Measurements from ENCODE around the gene PIPOX. TPM values are rescaled to one million over a fixed set of nuclear protein-coding genes. Genes with fewer than 3 reads are reported as not detected.

Gene PIPOX
- total and polyA plus RNA-seq, 7 experiments from 2014 or later: 0.27 to 6.4 (median 4.2) TPM

DNA sequence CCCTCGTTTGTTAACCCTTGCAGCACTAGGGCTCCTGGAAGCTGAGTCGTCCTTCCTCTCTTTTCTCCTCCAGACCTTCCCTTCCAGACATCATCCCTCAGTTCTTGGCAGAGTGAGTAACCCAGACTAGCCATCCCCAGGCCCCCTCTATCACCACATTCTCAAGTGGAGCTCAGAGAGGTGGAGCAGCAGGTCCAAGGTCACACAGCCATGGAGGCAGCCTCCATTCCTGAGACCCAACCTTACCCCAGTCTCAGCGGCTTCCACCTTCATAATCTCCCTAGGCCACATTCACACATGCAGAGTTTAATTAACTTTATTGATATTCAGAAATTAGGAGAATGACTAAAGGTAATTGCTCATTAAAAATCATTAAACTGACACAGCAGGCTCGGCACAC, 40.1 kb upstream of the PIPOX start:
- intact Hi-C loops (cut with micrococcal nuclease): no loop called here
- H3K4me1 ChIP-seq (ENCODE audit: control insufficient read depth in 2 of 2, insufficient read depth in 2 of 2, low read length in 2 of 2): no peaks in the 10 kb centered on the region
- H3K9me3 ChIP-seq (ENCODE audit: control insufficient read depth in 2 of 3, low read length in 3 of 3): no peaks in the 10 kb centered on the region
- POLR2A ChIA-PET: no interaction called here
- Mint-ChIP-seq H3K36me3 (peaks cover 0 to 5% (median 3%) of the 10 kb centered on the region in 5 donors), H3K9me3 (peaks cover 0 to 5% (median 0%) of the 10 kb centered on the region in 11 donors), H3K4me3 (no peak overlapping the region), H3K27ac (no peak overlapping the region), H3K27me3 (peaks cover 36 to 55% (median 47%) of the 10 kb centered on the region in 5 donors), H3K4me1 (peaks cover 0 to 6% (median 2%) of the 10 kb centered on the region in 7 donors)
- ATAC-seq: no peak
- DNase-seq: no peak
- H3K27ac ChIP-seq (ENCODE audit: low read depth, low read length): no peak overlapping the region
- CTCF ChIA-PET: no interaction called here
- no peaks in the 10 kb centered on the region for H3K36me3 ChIP-seq (ENCODE audit: control insufficient read depth in 2 of 3, insufficient read depth in 3 of 3, low read length in 3 of 3)
- peaks cover 0 to 16% of the 10 kb centered on the region in 2 donors for H3K27me3 ChIP-seq (ENCODE audit: control insufficient read depth in 2 of 2, insufficient read depth in 2 of 2, low read length in 2 of 2)
- H3K4me3 ChIP-seq (ENCODE audit: low read length): no peak overlapping the region

DNA sequence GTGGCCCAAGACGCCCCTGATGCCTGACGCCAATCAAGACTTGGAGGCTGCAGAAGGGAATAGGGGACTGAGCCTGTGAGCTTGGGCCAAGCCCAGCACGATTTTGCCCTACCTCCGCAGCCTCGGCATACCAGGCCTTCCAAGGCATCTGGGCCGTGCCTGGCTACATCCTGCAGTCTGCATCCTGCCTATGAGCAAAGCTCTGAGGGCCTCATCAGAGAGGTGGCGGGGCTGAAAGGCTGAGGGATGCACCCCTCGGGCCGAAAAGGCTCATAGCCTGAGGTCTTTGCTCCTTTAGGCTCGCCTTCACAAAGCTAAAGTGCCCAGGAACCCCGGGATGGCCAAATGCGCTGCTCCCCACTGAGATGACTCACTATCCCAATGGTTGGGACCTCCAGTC, 39.7 kb upstream of the PIPOX start:
- H3K4me1 ChIP-seq (ENCODE audit: control insufficient read depth in 2 of 2, insufficient read depth in 2 of 2, low read length in 2 of 2): no peaks in the 10 kb centered on the region
- H3K27me3 Mint-ChIP-seq: peaks cover 39 to 56% (median 51%) of the 10 kb centered on the region in 5 donors
- ChIA-PET POLR2A (no interaction called here), CTCF (no interaction called here)
- no peak overlapping the region for H3K4me3 ChIP-seq (ENCODE audit: low read length)
- no peak for DNase-seq
- peaks cover 0 to 6% (median 2%) of the 10 kb centered on the region in 7 donors for H3K4me1 Mint-ChIP-seq
- H3K27ac ChIP-seq (ENCODE audit: low read depth, low read length): no peak overlapping the region
- peaks cover 0 to 16% of the 10 kb centered on the region in 2 donors for H3K27me3 ChIP-seq (ENCODE audit: control insufficient read depth in 2 of 2, insufficient read depth in 2 of 2, low read length in 2 of 2)
- intact Hi-C loops (cut with micrococcal nuclease): no loop called here
- ATAC-seq: no peak
- H3K9me3 Mint-ChIP-seq: peaks cover 0 to 5% (median 0%) of the 10 kb centered on the region in 11 donors
- H3K27ac Mint-ChIP-seq: no peak overlapping the region
- H3K36me3 Mint-ChIP-seq: peaks cover 0 to 5% (median 3%) of the 10 kb centered on the region in 5 donors
- no peak overlapping the region for H3K4me3 Mint-ChIP-seq
- no peaks in the 10 kb centered on the region for H3K36me3 ChIP-seq (ENCODE audit: control insufficient read depth in 2 of 3, insufficient read depth in 3 of 3, low read length in 3 of 3)
- H3K9me3 ChIP-seq (ENCODE audit: control insufficient read depth in 2 of 3, low read length in 3 of 3): no peaks in the 10 kb centered on the region

DNA sequence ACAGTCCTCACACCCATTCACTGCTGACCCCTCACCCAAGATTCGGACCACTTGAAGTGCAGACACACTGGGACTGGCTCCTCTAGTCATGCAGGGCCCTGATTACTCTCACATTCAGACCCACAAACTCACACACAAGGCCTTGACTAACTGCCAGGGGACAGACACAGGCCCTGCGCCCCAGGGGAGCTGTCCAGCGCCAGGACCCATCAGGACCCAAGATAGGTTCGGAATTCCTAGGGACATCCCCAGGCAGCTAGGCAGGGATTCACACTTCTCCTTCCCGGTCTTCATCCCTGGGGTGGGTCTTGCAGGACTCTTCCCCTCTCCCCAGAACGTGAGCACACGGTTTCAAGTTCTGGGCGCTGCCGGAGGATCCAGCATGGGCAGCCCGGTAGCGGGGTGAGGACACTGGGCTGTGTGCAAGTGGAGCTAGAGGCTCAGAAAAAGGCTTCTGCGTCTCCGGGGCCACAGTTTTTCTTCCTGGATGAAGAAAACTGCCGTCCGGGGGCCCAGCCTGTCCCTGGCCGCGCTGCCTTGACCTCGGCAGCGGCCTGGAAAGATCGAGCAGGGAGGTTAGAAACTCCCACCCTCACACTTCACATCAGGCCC, 38.8 kb upstream of the PIPOX start:
- peaks cover 0 to 5% (median 4%) of the 10 kb centered on the region in 5 donors for H3K36me3 Mint-ChIP-seq
- H3K27me3 Mint-ChIP-seq: peaks cover 42 to 59% (median 54%) of the 10 kb centered on the region in 5 donors
- H3K4me3 Mint-ChIP-seq: peak overlapping the region in 1 of 10 donors; percentile 65
- H3K9me3 ChIP-seq (ENCODE audit: control insufficient read depth in 2 of 3, low read length in 3 of 3): no peaks in the 10 kb centered on the region
- peaks cover 0 to 16% of the 10 kb centered on the region in 2 donors for H3K27me3 ChIP-seq (ENCODE audit: control insufficient read depth in 2 of 2, insufficient read depth in 2 of 2, low read length in 2 of 2)
- CTCF ChIA-PET: no interaction called here
- ATAC-seq (no peak), DNase-seq (no peak)
- intact Hi-C loops (cut with micrococcal nuclease): no loop called here
- POLR2A ChIA-PET: no interaction called here
- H3K36me3 ChIP-seq (ENCODE audit: control insufficient read depth in 2 of 3, insufficient read depth in 3 of 3, low read length in 3 of 3): no peaks in the 10 kb centered on the region
- no peaks in the 10 kb centered on the region for H3K4me1 ChIP-seq (ENCODE audit: control insufficient read depth in 2 of 2, insufficient read depth in 2 of 2, low read length in 2 of 2)
- H3K27ac Mint-ChIP-seq: peak overlapping the region in 1 of 9 donors; percentile 74
- H3K27ac ChIP-seq (ENCODE audit: low read depth, low read length): no peak overlapping the region
- H3K4me1 Mint-ChIP-seq: peaks cover 0 to 4% (median under 1%) of the 10 kb centered on the region in 7 donors
- no peak overlapping the region for H3K4me3 ChIP-seq (ENCODE audit: low read length)
- peaks cover 0 to 5% (median 0%) of the 10 kb centered on the region in 11 donors for H3K9me3 Mint-ChIP-seq

DNA sequence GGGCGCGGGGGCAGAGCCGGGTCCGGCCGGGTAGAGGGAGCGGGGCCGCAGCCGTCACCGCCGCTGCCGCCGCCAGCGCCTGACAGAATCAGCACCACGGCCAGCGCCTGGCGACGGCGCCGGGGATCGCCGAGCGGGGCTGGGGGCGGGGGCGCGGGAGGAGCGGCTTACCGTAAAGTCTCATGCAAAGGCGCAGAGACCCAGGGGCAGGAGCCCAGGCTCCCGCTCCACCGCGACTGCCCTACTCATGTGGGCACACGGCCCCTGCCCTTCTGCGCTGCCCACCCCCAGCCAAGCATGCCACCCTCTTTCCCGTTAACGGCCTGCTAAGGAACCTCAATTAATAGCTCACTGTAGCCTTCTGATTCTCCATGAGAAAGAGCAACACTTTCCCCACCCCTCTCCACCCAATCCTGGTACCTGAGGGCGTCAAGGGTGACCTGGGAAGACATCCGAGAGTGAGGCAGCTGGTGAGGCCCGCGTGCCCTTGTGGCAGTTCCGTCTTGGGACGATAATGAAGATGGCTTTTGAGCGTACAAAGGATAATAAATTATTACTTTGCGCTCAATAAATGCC, 36.9 kb upstream of the PIPOX start, which contains the start of gene SEZ6:
TSS of gene SEZ6 (minus strand) at position 98 of the 576 bp plus-strand sequence. CDS start 164 bp downstream, outside the sequence.
- peaks cover 0 to 16% of the 10 kb centered on the region in 2 donors for H3K27me3 ChIP-seq (ENCODE audit: control insufficient read depth in 2 of 2, insufficient read depth in 2 of 2, low read length in 2 of 2)
- no peak within 1 kb of the TSS for H3K4me3 ChIP-seq (ENCODE audit: low read length)
- Mint-ChIP-seq H3K27me3 (peaks cover 44 to 69% (median 58%) of the 10 kb centered on the region in 5 donors), H3K36me3 (peaks cover 0 to 5% (median 4%) of the 10 kb centered on the region in 5 donors), H3K4me3 (peak within 1 kb of the TSS in 4 of 10 donors; percentile 12 to 65 (median 24)), H3K4me1 (peaks cover 0 to 4% (median 0%) of the 10 kb centered on the region in 7 donors), H3K9me3 (peaks cover 0 to 5% (median 0%) of the 10 kb centered on the region in 11 donors), H3K27ac (peak within 1 kb of the TSS in 1 of 9 donors; percentile 16)
- ChIA-PET CTCF (no interaction called here), POLR2A (no interaction called here)
- no peaks in the 10 kb centered on the region for H3K9me3 ChIP-seq (ENCODE audit: control insufficient read depth in 2 of 3, low read length in 3 of 3)
- DNase-seq: peak; percentile 26 to 85 (median 57)
- H3K27ac ChIP-seq (ENCODE audit: low read depth, low read length): no peak within 1 kb of the TSS
- H3K4me1 ChIP-seq (ENCODE audit: control insufficient read depth in 2 of 2, insufficient read depth in 2 of 2, low read length in 2 of 2): no peaks in the 10 kb centered on the region
- intact Hi-C loops (cut with micrococcal nuclease): no loop called here
- H3K36me3 ChIP-seq (ENCODE audit: control insufficient read depth in 2 of 3, insufficient read depth in 3 of 3, low read length in 3 of 3): no peaks in the 10 kb centered on the region
- peak; percentile 83 for ATAC-seq

DNA sequence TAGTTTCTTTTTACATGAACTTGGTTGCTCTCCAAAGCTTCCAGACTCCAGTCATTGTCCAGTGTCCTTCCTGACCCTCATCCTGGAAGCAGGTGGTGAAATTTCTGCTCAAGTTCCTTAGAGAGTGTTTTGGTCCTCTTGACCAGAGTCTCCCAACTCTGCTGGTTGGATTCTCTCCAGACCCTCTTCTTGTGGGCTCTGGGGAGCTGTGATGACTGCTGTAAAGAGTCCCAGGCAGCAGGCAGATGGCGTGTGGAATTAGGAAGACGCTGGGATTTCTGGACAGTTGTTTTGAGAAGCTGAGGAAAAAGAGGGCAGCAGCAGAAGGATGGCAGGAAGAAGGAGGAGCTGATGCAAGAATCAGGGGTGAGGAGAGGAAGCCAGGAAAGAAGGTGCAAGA, 35.5 kb upstream of the PIPOX start:
- DNase-seq (no peak), ATAC-seq (no peak)
- Histone ChIP-seq H3K27ac (ENCODE audit: low read depth, low read length) (no peak overlapping the region), H3K9me3 (ENCODE audit: control insufficient read depth in 2 of 3, low read length in 3 of 3) (no peaks in the 10 kb centered on the region), H3K36me3 (ENCODE audit: control insufficient read depth in 2 of 3, insufficient read depth in 3 of 3, low read length in 3 of 3) (no peaks in the 10 kb centered on the region), H3K4me1 (ENCODE audit: control insufficient read depth in 2 of 2, insufficient read depth in 2 of 2, low read length in 2 of 2) (no peaks in the 10 kb centered on the region), H3K27me3 (ENCODE audit: control insufficient read depth in 2 of 2, insufficient read depth in 2 of 2, low read length in 2 of 2) (peaks cover 0 to 16% of the 10 kb centered on the region in 2 donors), H3K4me3 (ENCODE audit: low read length) (no peak overlapping the region)
- intact Hi-C loops (cut with micrococcal nuclease): no loop called here
- POLR2A ChIA-PET: no interaction called here
- Mint-ChIP-seq H3K36me3 (peaks cover 0 to 5% (median 4%) of the 10 kb centered on the region in 5 donors), H3K27ac (no peak overlapping the region), H3K4me1 (peaks cover 0 to 4% (median 0%) of the 10 kb centered on the region in 7 donors), H3K9me3 (peaks cover 0 to 5% (median 0%) of the 10 kb centered on the region in 11 donors), H3K4me3 (no peak overlapping the region), H3K27me3 (peaks cover 44 to 68% (median 60%) of the 10 kb centered on the region in 5 donors)
- CTCF ChIA-PET: no interaction called here

DNA sequence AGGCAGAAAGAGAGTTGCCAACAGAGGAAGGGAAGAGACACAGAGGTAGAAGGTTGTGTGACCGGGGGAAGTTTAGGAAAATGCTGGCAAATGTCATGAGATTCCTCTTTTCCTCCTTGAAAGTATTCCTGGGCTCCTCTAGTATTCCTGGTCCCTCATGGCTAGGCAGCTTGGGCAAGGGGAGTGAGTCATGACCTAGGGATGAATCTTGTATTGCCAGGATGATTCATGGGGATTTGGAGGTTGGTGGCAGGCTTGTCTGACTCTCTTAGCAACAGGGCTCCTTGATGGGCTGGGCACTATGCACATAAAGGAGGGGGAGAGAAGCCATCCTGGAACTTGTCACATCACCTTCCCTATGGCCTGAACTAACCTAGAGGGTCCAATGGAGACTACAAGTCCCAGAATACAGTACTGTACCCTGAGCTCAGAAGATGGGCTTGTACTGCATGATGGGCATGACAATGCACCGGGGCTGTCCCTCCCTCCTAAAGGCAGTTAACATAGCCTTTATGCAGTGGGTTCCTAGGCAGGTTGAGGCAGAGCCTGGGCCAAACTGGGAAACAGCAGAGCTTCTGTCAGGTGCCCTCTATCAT, 35.0 kb upstream of the PIPOX start:
- Mint-ChIP-seq H3K4me3 (no peak overlapping the region), H3K9me3 (peaks cover 0 to 5% (median 0%) of the 10 kb centered on the region in 11 donors), H3K27me3 (peaks cover 44 to 66% (median 56%) of the 10 kb centered on the region in 5 donors), H3K36me3 (peaks cover 0 to 5% (median 4%) of the 10 kb centered on the region in 5 donors), H3K4me1 (peaks cover 0 to 4% (median 0%) of the 10 kb centered on the region in 7 donors), H3K27ac (peak overlapping the region in 1 of 9 donors; percentile 10)
- ChIA-PET CTCF (no interaction called here), POLR2A (no interaction called here)
- DNase-seq (no peak), ATAC-seq (no peak)
- Histone ChIP-seq H3K4me3 (ENCODE audit: low read length) (no peak overlapping the region), H3K27me3 (ENCODE audit: control insufficient read depth in 2 of 2, insufficient read depth in 2 of 2, low read length in 2 of 2) (peaks cover 0 to 16% of the 10 kb centered on the region in 2 donors), H3K9me3 (ENCODE audit: control insufficient read depth in 2 of 3, low read length in 3 of 3) (no peaks in the 10 kb centered on the region), H3K36me3 (ENCODE audit: control insufficient read depth in 2 of 3, insufficient read depth in 3 of 3, low read length in 3 of 3) (no peaks in the 10 kb centered on the region), H3K27ac (ENCODE audit: low read depth, low read length) (no peak overlapping the region), H3K4me1 (ENCODE audit: control insufficient read depth in 2 of 2, insufficient read depth in 2 of 2, low read length in 2 of 2) (no peaks in the 10 kb centered on the region)
- intact Hi-C loops (cut with micrococcal nuclease): no loop called here

Measured in naive thymus-derived CD4-positive, alpha-beta T cell (primary cell).